Keratinocyte (primary cell): ENCODE data around the gene HOXB5. TPM values are rescaled to one million over a fixed set of nuclear protein-coding genes. Genes with fewer than 3 reads are reported as not detected.

Experiments
- DNase-seq: peaks from one replicate; pipeline ENCODE4 v3.0.0-alpha.2; 2011; ENCODE audit warnings: low read depth, missing footprints, low spot score
- FAIRE-seq: peaks from 2 replicates; lab custom pipeline; 2011; peaks lifted over from hg19 to GRCh38; lab: Jason Lieb, UNC
- H2AFZ ChIP-seq: 2 replicates; pipeline ENCODE4 v1.6.0; 2012; ENCODE audit warnings: low read length, control low read depth, inconsistent platforms; ENCODE audit not compliant: control insufficient read depth
- H3K27ac ChIP-seq: 2 replicates; pipeline ENCODE4 v1.5.1; 2011; ENCODE audit warnings: low read length; ENCODE audit not compliant: control insufficient read depth, insufficient read depth
- H3K27me3 ChIP-seq: 3 replicates; pipeline ENCODE4 v1.6.0; 2011; ENCODE audit warnings: low read length; ENCODE audit not compliant: control insufficient read depth, insufficient read depth; ENCODE audit errors: extremely low read depth
- H3K36me3 ChIP-seq, 2 experiments: 2 replicates in 1 of 2; 3 replicates in 1 of 2; pipeline ENCODE4 v1.5.1; 2011; ENCODE audit warnings: low read length in 2 of 2, mild to moderate bottlenecking in 1 of 2; ENCODE audit not compliant: control insufficient read depth in 2 of 2, insufficient read depth in 2 of 2; ENCODE audit errors: extremely low read depth in 1 of 2
- H3K4me1 ChIP-seq: 3 replicates; pipeline ENCODE4 v1.5.1; 2011; ENCODE audit warnings: low read length; ENCODE audit not compliant: control insufficient read depth, insufficient read depth; ENCODE audit errors: extremely low read depth
- H3K4me2 ChIP-seq: 3 replicates; pipeline ENCODE4 v1.6.0; 2011; ENCODE audit warnings: low read depth, low read length; ENCODE audit not compliant: control insufficient read depth, insufficient read depth; ENCODE audit errors: extremely low read depth
- H3K4me3 ChIP-seq, 3 experiments: fragments of 200-600 bp in 1 of 3; sonication (generic) in 1 of 3; 2 replicates in 2 of 3; 3 replicates in 1 of 3; pipeline ENCODE4 v1.5.1; 2011 to 2016; ENCODE audit warnings: low read length in 3 of 3, mild to moderate bottlenecking in 3 of 3, control low read depth in 2 of 3, inconsistent platforms in 1 of 3, low read depth in 1 of 3, mixed read lengths in 1 of 3, mixed run types in 1 of 3, moderate library complexity in 1 of 3; ENCODE audit not compliant: control insufficient read depth in 2 of 3, insufficient read depth in 2 of 3; ENCODE audit errors: extremely low read depth in 1 of 3
- H3K79me2 ChIP-seq: 2 replicates; pipeline ENCODE4 v1.6.0; 2012; ENCODE audit warnings: low read length; ENCODE audit not compliant: control insufficient read depth, insufficient read depth
- H3K9ac ChIP-seq: 3 replicates; pipeline ENCODE4 v1.6.0; 2011; ENCODE audit warnings: low read length; ENCODE audit not compliant: control insufficient read depth, insufficient read depth; ENCODE audit errors: extremely low read depth
- H3K9me1 ChIP-seq: 3 replicates; pipeline ENCODE4 v1.6.0; 2011; ENCODE audit warnings: low read length; ENCODE audit not compliant: control insufficient read depth, insufficient read depth; ENCODE audit errors: extremely low read depth
- H3K9me3 ChIP-seq: 2 replicates; pipeline ENCODE4 v1.5.1; 2012; ENCODE audit warnings: low read depth, low read length; ENCODE audit not compliant: control insufficient read depth
- H4K20me1 ChIP-seq: 3 replicates; pipeline ENCODE4 v1.6.0; 2011; ENCODE audit warnings: low read length; ENCODE audit not compliant: control insufficient read depth, insufficient read depth; ENCODE audit errors: extremely low read depth
- CTCF ChIP-seq, 3 experiments: IDR thresholded peaks in 1 of 3; conservative IDR thresholded peaks in 1 of 3; optimal IDR thresholded peaks in 1 of 3; 2 replicates in 2 of 3; 3 replicates in 1 of 3; pipeline versions ENCODE3 to v1.5.1; 2011; ENCODE audit warnings: low read length in 3 of 3, mild to moderate bottlenecking in 3 of 3, moderate library complexity in 2 of 3, control low read depth in 1 of 3, inconsistent platforms in 1 of 3; ENCODE audit not compliant: insufficient read depth in 2 of 3; ENCODE audit errors: extremely low read depth in 1 of 3
- EZH2 ChIP-seq: IDR thresholded peaks from one replicate; pipeline ENCODE4 v1.6.1; 2012; ENCODE audit warnings: inconsistent platforms, mild to moderate bottlenecking, low read length, moderate library complexity
- dilution Hi-C: fragments of 300-500 bp; cut with MboI; formaldehyde crosslinking; loops from one replicate; pipeline ENCODE4 v1.7.0; 2020; ENCODE audit warnings: low sequenced_read_pairs; ENCODE audit not compliant: extremely low pct_ligation_motif_present
- polyA plus RNA-seq, 5 experiments: library from polyadenylated mRNA; depleted of rRNA in 3 of 5; stranded (reverse) in 3 of 5; stranded (forward) in 1 of 5; unstranded in 1 of 5; fragments of >200 nt; gene quantifications; 1 replicate in 1 of 5; 2 replicates in 3 of 5; 3 replicates in 1 of 5; pipeline versions ENCODE4 v1.2.1 to v1.2.3, GENCODE V29; 2011 to 2012; ENCODE audit warnings: missing spikeins in 2 of 5, low read depth in 1 of 5, low replicate concordance in 1 of 5

HOXB5 gene
- polyA plus RNA-seq, 1 donor (not counting 4 experiments of a cell fraction or from before 2014, with no cell fraction given): not detected

GRCh38 chr17:48627118-48627597 lies 33.6 kb upstream of the HOXB5 start:
- Histone ChIP-seq H3K36me3 (no peaks in the 10 kb centered on the region), H3K4me1 (peaks cover 3% of the 10 kb centered on the region), H3K27me3 (peaks cover 100% of the 10 kb centered on the region), H4K20me1 (peaks cover 5% of the 10 kb centered on the region), H3K4me3 (no peak overlapping the region), H3K9me3 (no peaks in the 10 kb centered on the region), H2AFZ (no peak overlapping the region), H3K79me2 (no peaks in the 10 kb centered on the region), H3K4me2 (no peak overlapping the region), H3K9ac (no peak overlapping the region), H3K27ac (no peak overlapping the region), H3K9me1 (no peaks in the 10 kb centered on the region)
- dilution Hi-C loops: no loop called here
- FAIRE-seq (no peak), DNase-seq (no peak)
- no peak for TF ChIP-seq CTCF (optimal IDR thresholded peaks at IDR 0.05 in 1 of 3, IDR thresholded peaks at IDR 0.05 in 1 of 3, conservative IDR thresholded peaks at IDR 0.05 in 1 of 3; ENCODE audit: extremely low read depth in 1 of 3, insufficient read depth in 2 of 3, low read length in 3 of 3)

- no peak within 1 kb of the TSS for H2AFZ ChIP-seq
- TF ChIP-seq EZH2 (peak; percentile 89), CTCF (optimal IDR thresholded peaks at IDR 0.05 in 1 of 3, IDR thresholded peaks at IDR 0.05 in 1 of 3, conservative IDR thresholded peaks at IDR 0.05 in 1 of 3; ENCODE audit: extremely low read depth in 1 of 3, insufficient read depth in 2 of 3, low read length in 3 of 3) (no peak)
- DNase-seq: no peak
- no peaks in the 10 kb centered on the region for H3K9me3 ChIP-seq
- no peak within 1 kb of the TSS for H3K9ac ChIP-seq
- no peak for FAIRE-seq
- H3K79me2 ChIP-seq: no peaks in the 10 kb centered on the region
- peaks cover 4% of the 10 kb centered on the region for H4K20me1 ChIP-seq
- H3K27ac ChIP-seq: no peak within 1 kb of the TSS
- H3K4me2 ChIP-seq: peak within 1 kb of the TSS; percentile 67
- H3K9me1 ChIP-seq: no peaks in the 10 kb centered on the region
- peaks cover 100% of the 10 kb centered on the region for H3K27me3 ChIP-seq
- H3K4me1 ChIP-seq: peaks cover 3% of the 10 kb centered on the region
- H3K4me3 ChIP-seq: peak within 1 kb of the TSS; percentile 26 to 54 (median 52)
- dilution Hi-C loops: no loop called here
- H3K36me3 ChIP-seq: no peaks in the 10 kb centered on the region
Observed at GRCh38 chr17:48626245-48627117, 32.9 kb upstream of the HOXB5 start, which contains the start of gene HOXB9. HOXB9 (minus strand) TSS chr17:48626358; CDS start chr17:48626269, 89 bp downstream.
